ENCODE measurements around the gene DHRSX.
A peak's percentile ranks its signal among the peaks of the same experiment; 100 is the strongest.

Gene DHRSX

DNA sequence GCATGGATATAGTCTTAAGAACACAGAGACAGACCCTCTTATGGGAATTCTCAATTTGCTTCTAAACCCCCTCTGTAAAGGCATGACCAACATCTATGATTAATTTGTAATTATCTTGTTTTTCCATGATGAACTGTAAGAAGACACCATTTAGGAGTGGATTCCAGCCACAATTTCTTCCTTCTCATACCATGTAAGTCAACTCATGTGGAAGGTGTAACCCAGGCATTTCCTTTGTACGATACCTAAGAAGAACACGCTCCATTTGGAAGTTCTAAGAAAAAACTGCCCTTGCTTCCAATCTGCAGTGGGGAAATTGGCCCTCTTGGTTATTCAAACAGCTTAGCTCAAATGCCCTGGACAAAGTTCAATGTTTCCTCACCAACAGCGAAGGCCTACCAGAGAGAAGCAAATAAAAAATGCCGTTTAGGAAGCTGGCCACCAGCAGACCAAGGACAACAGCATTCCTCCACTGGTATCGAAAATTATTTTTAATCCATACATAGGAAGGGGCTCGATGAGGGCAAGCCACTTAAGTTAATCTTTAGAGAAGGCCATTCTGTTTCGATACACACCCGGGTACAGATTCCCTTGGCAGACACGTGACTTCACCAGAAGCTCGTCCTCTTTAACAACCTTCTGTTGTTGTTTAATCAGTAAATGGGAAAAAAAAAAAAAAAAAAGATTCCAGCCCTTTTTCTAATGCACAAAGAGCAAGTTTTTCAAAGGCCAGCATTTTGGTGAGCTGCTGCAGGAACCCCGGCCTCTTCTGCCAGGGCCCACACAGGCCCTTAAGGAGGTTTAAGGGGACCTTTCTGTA lies 2.6 kb downstream of the DHRSX start:
- Histone ChIP-seq H3K36me3 (no peaks in the 10 kb centered on the region), H3K27me3 (no peaks in the 10 kb centered on the region), H3K4me1 (no peaks in the 10 kb centered on the region), H3K9me3 (no peaks in the 10 kb centered on the region), H3K4me3 (ENCODE audit: low read depth, low read length) (no peak overlapping the region)
- DNase-seq, result no peak
- TF ChIP-seq, protein P1, sequence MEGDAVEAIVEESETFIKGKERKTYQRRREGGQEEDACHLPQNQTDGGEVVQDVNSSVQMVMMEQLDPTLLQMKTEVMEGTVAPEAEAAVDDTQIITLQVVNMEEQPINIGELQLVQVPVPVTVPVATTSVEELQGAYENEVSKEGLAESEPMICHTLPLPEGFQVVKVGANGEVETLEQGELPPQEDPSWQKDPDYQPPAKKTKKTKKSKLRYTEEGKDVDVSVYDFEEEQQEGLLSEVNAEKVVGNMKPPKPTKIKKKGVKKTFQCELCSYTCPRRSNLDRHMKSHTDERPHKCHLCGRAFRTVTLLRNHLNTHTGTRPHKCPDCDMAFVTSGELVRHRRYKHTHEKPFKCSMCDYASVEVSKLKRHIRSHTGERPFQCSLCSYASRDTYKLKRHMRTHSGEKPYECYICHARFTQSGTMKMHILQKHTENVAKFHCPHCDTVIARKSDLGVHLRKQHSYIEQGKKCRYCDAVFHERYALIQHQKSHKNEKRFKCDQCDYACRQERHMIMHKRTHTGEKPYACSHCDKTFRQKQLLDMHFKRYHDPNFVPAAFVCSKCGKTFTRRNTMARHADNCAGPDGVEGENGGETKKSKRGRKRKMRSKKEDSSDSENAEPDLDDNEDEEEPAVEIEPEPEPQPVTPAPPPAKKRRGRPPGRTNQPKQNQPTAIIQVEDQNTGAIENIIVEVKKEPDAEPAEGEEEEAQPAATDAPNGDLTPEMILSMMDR (IDR thresholded peaks at IDR 0.05; ENCODE audit: low read depth, low read length), result no peak

DNA sequence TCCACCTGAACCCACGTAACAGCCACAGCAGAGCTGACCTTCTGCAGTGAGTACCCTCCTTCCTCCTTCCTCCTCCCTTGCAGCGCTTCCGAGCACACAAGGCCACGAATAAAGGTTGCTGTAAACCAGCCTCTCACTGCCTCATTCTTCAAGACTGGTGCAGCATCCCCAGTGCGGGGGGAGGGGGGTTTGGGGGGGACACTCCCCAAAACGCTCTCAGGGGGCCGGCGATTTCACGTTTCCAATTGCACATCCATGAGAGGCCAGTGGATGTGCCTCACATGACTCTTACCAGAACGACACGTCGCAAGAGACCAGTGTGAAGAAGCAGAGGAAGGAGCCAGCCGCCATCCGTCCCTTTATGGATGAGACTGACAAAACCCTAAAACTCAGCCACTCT lies 5.2 kb downstream of the DHRSX start:
- H3K27me3 ChIP-seq, result no peaks in the 10 kb centered on the region
- H3K4me3 ChIP-seq (ENCODE audit: low read depth, low read length), result no peak overlapping the region
- no peak for DNase-seq
- no peaks in the 10 kb centered on the region for H3K9me3 ChIP-seq
- H3K36me3 ChIP-seq, result no peaks in the 10 kb centered on the region
- no peaks in the 10 kb centered on the region for H3K4me1 ChIP-seq
- TF ChIP-seq, protein P1 (IDR thresholded peaks at IDR 0.05; ENCODE audit: low read depth, low read length), result no peak

DNA sequence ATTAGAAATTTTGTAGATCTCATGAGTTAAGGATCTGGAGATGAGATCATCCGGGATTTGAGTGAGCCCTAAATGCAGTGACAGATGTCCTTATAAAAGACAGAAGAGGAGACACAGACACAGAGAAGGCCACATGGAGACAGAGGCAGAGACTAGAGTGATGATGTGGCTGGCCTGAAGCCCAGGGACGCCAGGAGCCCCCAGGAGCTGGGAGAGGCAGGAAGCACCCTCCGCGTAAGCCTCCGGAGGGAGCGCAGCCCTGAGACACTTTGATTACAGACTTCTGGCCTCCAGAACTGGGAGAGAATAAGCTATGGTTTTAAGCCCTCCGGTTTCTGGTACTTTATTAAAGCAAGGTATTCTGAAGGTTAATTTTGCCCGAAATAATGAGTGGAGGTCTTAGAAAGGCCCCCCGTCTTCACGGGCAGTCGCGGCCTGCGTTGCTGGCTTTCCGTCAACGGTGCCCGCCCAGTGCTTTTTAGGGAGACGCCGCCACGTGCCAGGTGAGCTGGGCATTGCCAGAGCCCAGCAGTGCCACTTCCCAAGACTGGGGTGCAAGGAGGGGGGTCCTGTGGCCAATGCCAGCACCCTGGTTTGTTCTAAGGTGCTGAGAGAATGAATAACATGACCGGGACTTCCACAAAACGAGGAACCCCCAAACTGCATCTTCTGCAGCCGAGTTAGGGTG lies 8.1 kb downstream of the DHRSX start:
- TF ChIP-seq, protein P1 (IDR thresholded peaks at IDR 0.05; ENCODE audit: low read depth, low read length), result no peak
- no peaks in the 10 kb centered on the region for H3K9me3 ChIP-seq
- no peaks in the 10 kb centered on the region for H3K4me1 ChIP-seq
- peaks cover 3% of the 10 kb centered on the region; the same call in 1 of the 2 replicates for H3K36me3 ChIP-seq
- peak; percentile 13 for DNase-seq
- no peak overlapping the region for H3K4me3 ChIP-seq (ENCODE audit: low read depth, low read length)
- no peaks in the 10 kb centered on the region for H3K27me3 ChIP-seq

DNA sequence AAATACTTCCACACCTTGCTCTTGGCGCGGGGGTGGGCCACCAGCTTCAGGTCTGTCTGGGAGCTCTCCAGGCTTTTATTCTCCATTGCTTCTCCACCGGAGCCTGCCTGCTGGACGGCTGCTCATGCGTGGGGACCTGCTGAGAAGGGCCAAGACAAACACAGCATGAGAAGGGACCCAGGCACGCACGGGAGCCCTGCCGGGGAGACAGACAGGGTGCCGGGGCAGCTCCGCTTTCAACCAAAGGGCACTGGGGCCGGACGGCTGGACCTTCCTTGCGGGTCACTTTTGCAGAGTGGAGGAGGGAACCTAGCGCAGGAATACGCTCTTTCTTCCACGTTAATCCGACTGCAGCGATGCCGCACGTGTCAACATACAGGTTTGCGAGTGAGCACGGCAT lies 10.1 kb downstream of the DHRSX start:
- H3K27me3 ChIP-seq, result no peaks in the 10 kb centered on the region
- H3K4me1 ChIP-seq, result no peaks in the 10 kb centered on the region
- H3K9me3 ChIP-seq, result no peaks in the 10 kb centered on the region
- no peak overlapping the region for H3K4me3 ChIP-seq (ENCODE audit: low read depth, low read length)
- DNase-seq, result no peak
- TF ChIP-seq, protein P1 (IDR thresholded peaks at IDR 0.05; ENCODE audit: low read depth, low read length), result no peak
- peaks cover 3% of the 10 kb centered on the region; the same call in 1 of the 2 replicates for H3K36me3 ChIP-seq

DNA sequence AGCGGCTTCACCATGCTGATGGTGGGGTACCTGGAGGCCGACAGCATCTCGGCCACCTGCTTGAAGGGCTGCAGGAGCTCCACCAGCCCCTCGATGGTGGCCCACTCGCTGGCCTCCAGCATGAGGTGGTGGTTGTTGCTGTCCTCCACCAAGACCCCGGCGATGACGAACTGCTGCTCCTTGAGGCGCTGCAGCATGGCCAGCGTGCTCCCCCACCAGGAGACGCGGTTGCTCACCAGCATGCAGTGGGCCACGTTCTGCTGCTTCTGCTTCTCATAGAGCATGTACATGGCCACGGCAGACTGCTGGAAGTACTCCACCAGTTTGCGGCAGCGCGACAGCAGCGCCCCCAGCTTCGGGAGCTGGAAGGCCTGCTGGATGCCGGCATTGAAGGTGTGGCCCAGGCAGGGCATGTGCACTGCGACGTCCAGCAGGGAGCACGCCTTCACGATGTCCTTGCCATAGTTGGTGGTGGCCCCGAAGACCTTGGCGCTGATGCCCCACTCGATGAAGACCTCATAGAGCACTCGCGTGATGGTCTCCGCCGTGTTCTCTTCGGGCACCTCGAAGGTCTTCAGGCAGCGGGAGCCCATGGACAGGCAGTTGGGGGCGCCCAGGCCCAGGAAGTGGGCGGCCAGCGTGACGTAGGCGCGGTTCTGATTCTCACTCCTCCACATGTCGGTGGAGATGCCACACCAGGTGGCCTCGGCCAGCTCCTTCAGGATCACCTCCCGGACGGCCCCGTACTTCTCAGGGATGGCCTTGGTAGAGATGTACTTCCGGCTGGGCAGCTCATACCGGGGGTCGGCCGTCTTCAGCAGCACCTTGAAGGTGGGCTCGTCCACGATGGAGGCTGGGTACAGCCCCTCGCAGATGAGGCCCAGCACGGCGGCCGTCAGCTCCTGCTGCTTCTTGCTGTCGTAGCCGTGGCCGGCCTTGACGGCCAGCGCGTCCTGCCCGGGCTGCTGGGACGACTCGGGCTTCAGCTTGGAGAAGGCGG lies 11.0 kb downstream of the DHRSX start:
- no peaks in the 10 kb centered on the region for H3K4me1 ChIP-seq
- no peaks in the 10 kb centered on the region for H3K27me3 ChIP-seq
- DNase-seq, result no peak
- TF ChIP-seq, protein P1 (IDR thresholded peaks at IDR 0.05; ENCODE audit: low read depth, low read length), result no peak
- no peak overlapping the region for H3K4me3 ChIP-seq (ENCODE audit: low read depth, low read length)
- peaks cover 3% of the 10 kb centered on the region; the same call in 1 of the 2 replicates for H3K36me3 ChIP-seq
- H3K9me3 ChIP-seq, result no peaks in the 10 kb centered on the region

Data from BE2C (cell line).